T-helper 1 cell treated with Interleukin-12 subunit alpha and Interleukin-12 subunit beta and Interleukin-4 antibody, amounts not matched to agents 30 ng/mL and 1 ng/mL, for 36 hours (primary cell): ENCODE results near the gene GPC5. TPM values are rescaled to one million over a fixed set of nuclear protein-coding genes. Genes with fewer than 3 reads are reported as not detected.
"Not testable (repeated sequence)": the region's sequence is repeated elsewhere in the genome, so short reads cannot be mapped to it uniquely, and the experiment has no call there.

ENCODE experiments used
- intact Hi-C: fragments of 100-400 bp; cut with micrococcal nuclease; formaldehyde crosslinking; loops from one replicate; pipeline ENCODE4 v1.15.1; 2024
- total RNA-seq: library from RNA; stranded (reverse); gene quantifications from 2 replicates; pipeline ENCODE4 v1.2.3, GENCODE V29; 2022

The GPC5 gene
- total RNA-seq, 1 donor from 2014 or later: 0.22 TPM

GRCh38 chr13:92514420-92515125 lies 1116.2 kb downstream of the GPC5 start:
- intact Hi-C loops: no loop called here

GRCh38 chr13:92516878-92517277 lies 1118.5 kb downstream of the GPC5 start:
- intact Hi-C loops: not testable (repeated sequence)

- intact Hi-C loops: not testable (repeated sequence)
These were observed 1120.2 kb downstream of the GPC5 start for GRCh38 chr13:92518622-92519021.

- intact Hi-C loops: no loop called here
These were observed 1131.9 kb downstream of the GPC5 start for GRCh38 chr13:92530364-92530763.

- intact Hi-C loops: no loop called here
These were observed 1137.0 kb downstream of the GPC5 start for GRCh38 chr13:92535222-92536006.

GRCh38 chr13:92537471-92537870 lies 1139.0 kb downstream of the GPC5 start:
- intact Hi-C loops: no loop called here

GRCh38 chr13:92538164-92538563 lies 1139.7 kb downstream of the GPC5 start:
- intact Hi-C loops: no loop called here

GRCh38 chr13:92539148-92539547 lies 1140.7 kb downstream of the GPC5 start:
- intact Hi-C loops: not testable (repeated sequence)

GRCh38 chr13:92547266-92547665 lies 1148.8 kb downstream of the GPC5 start:
- intact Hi-C loops: no loop called here

GRCh38 chr13:92549276-92549675 lies 1150.9 kb downstream of the GPC5 start:
- intact Hi-C loops: no loop called here

GRCh38 chr13:92553470-92554114 lies 1155.2 kb downstream of the GPC5 start:
- intact Hi-C loops: no loop called here

- intact Hi-C loops: no loop called here
These were observed 1162.5 kb downstream of the GPC5 start for GRCh38 chr13:92560883-92561282.

GRCh38 chr13:92564942-92565341 lies 1166.5 kb downstream of the GPC5 start:
- intact Hi-C loops: no loop called here

GRCh38 chr13:92566767-92567166 lies 1168.3 kb downstream of the GPC5 start:
- intact Hi-C loops: no loop called here

GRCh38 chr13:92572190-92572589 lies 1173.8 kb downstream of the GPC5 start:
- intact Hi-C loops: loop anchor here (10.0 kb wide), 1 partner anchor 1793 kb away; no protein-coding TSS in a partner anchor

- intact Hi-C loops: loop anchor here (10.0 kb wide), 1 partner anchor 1791 kb away; no protein-coding TSS in a partner anchor
These were observed 1175.1 kb downstream of the GPC5 start for GRCh38 chr13:92573467-92574057.

- intact Hi-C loops: loop anchor here (10.0 kb wide), 1 partner anchor 1790 kb away; no protein-coding TSS in a partner anchor
These were observed 1176.1 kb downstream of the GPC5 start for GRCh38 chr13:92574499-92574898.

- intact Hi-C loops: loop anchor here (10.0 kb wide), 1 partner anchor 1789 kb away; no protein-coding TSS in a partner anchor
These were observed 1177.4 kb downstream of the GPC5 start for GRCh38 chr13:92575777-92576176.

GRCh38 chr13:92578358-92578757 lies 1179.9 kb downstream of the GPC5 start:
- intact Hi-C loops: loop anchor here (10.0 kb wide), 1 partner anchor 1786 kb away; no protein-coding TSS in a partner anchor

- intact Hi-C loops: no loop called here
These were observed 1191.5 kb downstream of the GPC5 start for GRCh38 chr13:92589955-92590354.

- intact Hi-C loops: no loop called here
These were observed 1192.1 kb downstream of the GPC5 start for GRCh38 chr13:92590503-92590908.
